Esophagus (tissue), 2 donors: Measurements from ENCODE around the gene PIP5K1C. TPM values are rescaled to one million over a fixed set of nuclear protein-coding genes. Genes with fewer than 3 reads are reported as not detected.
A peak's percentile ranks its signal among the peaks of the same experiment; 100 is the strongest.

Experiments
- H3K27ac ChIP-seq, 2 donors: one replicate each; pipeline ENCODE4 v1.5.1; 2013; ENCODE audit warnings: low read depth in 2 of 2, mild to moderate bottlenecking in 2 of 2, inconsistent platforms in 1 of 2, low read length in 1 of 2, moderate library complexity in 1 of 2
- H3K27me3 ChIP-seq, 2 donors: one replicate each; pipeline ENCODE4 v1.6.1; 2013; ENCODE audit warnings: low read length in 2 of 2, control low read depth in 1 of 2, mild to moderate bottlenecking in 1 of 2; ENCODE audit not compliant: insufficient read depth in 2 of 2, control insufficient read depth in 1 of 2
- H3K36me3 ChIP-seq, 2 donors: one replicate each; pipeline ENCODE4 v1.6.1; 2013; ENCODE audit warnings: low read length in 1 of 2; ENCODE audit not compliant: control insufficient read depth in 2 of 2, insufficient read depth in 2 of 2
- H3K4me1 ChIP-seq, 2 donors: one replicate each; pipeline ENCODE4 v1.6.1; 2013; ENCODE audit warnings: low read length in 1 of 2; ENCODE audit not compliant: control insufficient read depth in 2 of 2, insufficient read depth in 2 of 2
- H3K4me3 ChIP-seq, 2 donors: one replicate each; pipeline ENCODE4 v1.5.1; 2013; ENCODE audit warnings: low read length in 2 of 2, mild to moderate bottlenecking in 2 of 2, low read depth in 1 of 2, moderate library complexity in 1 of 2
- H3K9me3 ChIP-seq, 2 donors: one replicate each; pipeline ENCODE4 v1.6.1; 2013; ENCODE audit warnings: mild to moderate bottlenecking in 2 of 2, low read depth in 1 of 2, low read length in 1 of 2, moderate library complexity in 1 of 2; ENCODE audit not compliant: control insufficient read depth in 2 of 2, insufficient read depth in 1 of 2
- WGBS, 2 donors: extraction: QIAGEN DNeasy Blood & Tissue Kit; methylation state at CpG; one replicate each; pipeline ENCODE4 v1.1.7; 2013; 5-methylcytosine and 5-hydroxymethylcytosine counted together
- polyA plus RNA-seq, 2 donors: library from polyadenylated mRNA; stranded (reverse); fragments of 200-250 nt; gene quantifications; one replicate each; pipeline ENCODE4 v1.2.3, GENCODE V29; 2013
- donor health status: healthy with polysubstance abuse.
- donor health status: Bipolar disorder and iron deficiency.

Gene PIP5K1C
- polyA plus RNA-seq, 2 donors, result 10.4 to 18.1 TPM

- H3K27ac ChIP-seq, result peak overlapping the region; percentile 25 to 35
- H3K4me1 ChIP-seq, result peaks cover 5 to 6% of the 10 kb centered on the region in 2 donors
- no peaks in the 10 kb centered on the region for H3K27me3 ChIP-seq
Measured at GRCh38 chr19:3603121-3603811, 97.0 kb downstream of the PIP5K1C start.

GRCh38 chr19:3601021-3601420 lies 99.2 kb downstream of the PIP5K1C start:
- WGBS, 2 donors, result 75 to 79% methylated on average over 12 of the region's 12 CpGs
- peaks cover 0 to 2% of the 10 kb centered on the region in 2 donors for H3K4me1 ChIP-seq
- H3K36me3 ChIP-seq, result no peaks in the 10 kb centered on the region
- H3K4me3 ChIP-seq, result no peak overlapping the region
- H3K9me3 ChIP-seq, result no peaks in the 10 kb centered on the region
- H3K27ac ChIP-seq, result no peak overlapping the region
- no peaks in the 10 kb centered on the region for H3K27me3 ChIP-seq

More at GRCh38 chr19:3603121-3603811, 97.0 kb downstream of the PIP5K1C start:
- WGBS, 2 donors, result 61% methylated on average over 23 of the region's 23 CpGs
- Histone ChIP-seq H3K9me3 (no peaks in the 10 kb centered on the region), H3K36me3 (no peaks in the 10 kb centered on the region), H3K4me3 (no peak overlapping the region)

GRCh38 chr19:3599776-3600187 lies 100.5 kb downstream of the PIP5K1C start:
- WGBS, 2 donors, result 86 to 92% methylated on average over 27 to 28 of the region's 28 CpGs
- Histone ChIP-seq H3K27ac (no peak overlapping the region), H3K4me1 (no peaks in the 10 kb centered on the region), H3K27me3 (no peaks in the 10 kb centered on the region), H3K9me3 (no peaks in the 10 kb centered on the region), H3K4me3 (no peak overlapping the region), H3K36me3 (no peaks in the 10 kb centered on the region)

GRCh38 chr19:3595521-3596061 lies 104.7 kb downstream of the PIP5K1C start:
- Histone ChIP-seq H3K27me3 (no peaks in the 10 kb centered on the region), H3K4me3 (no peak overlapping the region), H3K4me1 (no peaks in the 10 kb centered on the region), H3K9me3 (peaks cover 0 to 2% of the 10 kb centered on the region in 2 donors), H3K27ac (no peak overlapping the region), H3K36me3 (no peaks in the 10 kb centered on the region)
- 73 to 83% methylated on average over 34 of the region's 34 CpGs for WGBS, 2 donors

- no peaks in the 10 kb centered on the region for H3K27me3 ChIP-seq
- no peak overlapping the region for H3K4me3 ChIP-seq
- no peaks in the 10 kb centered on the region for H3K4me1 ChIP-seq
- no peak overlapping the region for H3K27ac ChIP-seq
- H3K9me3 ChIP-seq, result peaks cover 0 to 2% of the 10 kb centered on the region in 2 donors
- 38 to 46% methylated on average over 11 of the region's 11 CpGs for WGBS, 2 donors
- H3K36me3 ChIP-seq, result no peaks in the 10 kb centered on the region
Measured at GRCh38 chr19:3593156-3593555, 107.1 kb downstream of the PIP5K1C start.

- 77 to 82% methylated on average over 9 of the region's 9 CpGs for WGBS, 2 donors
- Histone ChIP-seq H3K27ac (no peak overlapping the region), H3K4me1 (no peaks in the 10 kb centered on the region), H3K27me3 (no peaks in the 10 kb centered on the region), H3K9me3 (peaks cover 0 to 2% of the 10 kb centered on the region in 2 donors), H3K4me3 (no peak overlapping the region), H3K36me3 (no peaks in the 10 kb centered on the region)
Measured at GRCh38 chr19:3591876-3592613, 108.2 kb downstream of the PIP5K1C start.

GRCh38 chr19:3590991-3591659 lies 109.1 kb downstream of the PIP5K1C start:
- Histone ChIP-seq H3K9me3 (peaks cover 0 to 2% of the 10 kb centered on the region in 2 donors), H3K4me1 (no peaks in the 10 kb centered on the region), H3K27me3 (no peaks in the 10 kb centered on the region), H3K27ac (no peak overlapping the region), H3K36me3 (no peaks in the 10 kb centered on the region), H3K4me3 (no peak overlapping the region)
- WGBS, 2 donors, result 89 to 91% methylated on average over 8 of the region's 8 CpGs

GRCh38 chr19:3589949-3590348 lies 110.3 kb downstream of the PIP5K1C start:
- no peak overlapping the region for H3K27ac ChIP-seq
- no peaks in the 10 kb centered on the region for H3K4me1 ChIP-seq
- H3K27me3 ChIP-seq, result no peaks in the 10 kb centered on the region
- no peaks in the 10 kb centered on the region for H3K36me3 ChIP-seq
- peaks cover 0 to 2% of the 10 kb centered on the region in 2 donors for H3K9me3 ChIP-seq
- 92 to 94% methylated on average over 22 of the region's 22 CpGs for WGBS, 2 donors
- no peak overlapping the region for H3K4me3 ChIP-seq

- no peak overlapping the region for H3K27ac ChIP-seq
- WGBS, 2 donors, result 77 to 88% methylated on average over 11 of the region's 11 CpGs
- peaks cover 0 to 2% of the 10 kb centered on the region in 2 donors for H3K9me3 ChIP-seq
- no peaks in the 10 kb centered on the region for H3K36me3 ChIP-seq
- no peaks in the 10 kb centered on the region for H3K4me1 ChIP-seq
- H3K27me3 ChIP-seq, result no peaks in the 10 kb centered on the region
- no peak overlapping the region for H3K4me3 ChIP-seq
Measured at GRCh38 chr19:3589439-3589838, 110.8 kb downstream of the PIP5K1C start.
